ENCODE data around the gene NDUFS2. TPM values are rescaled to one million over a fixed set of nuclear protein-coding genes. Genes with fewer than 3 reads are reported as not detected.

The NDUFS2 gene
- total and polyA plus RNA-seq, 2 of the 8 experiments (the other 6 are each of a cell fraction or from before 2014, with no cell fraction given) = 95.1 to 113 TPM

DNA sequence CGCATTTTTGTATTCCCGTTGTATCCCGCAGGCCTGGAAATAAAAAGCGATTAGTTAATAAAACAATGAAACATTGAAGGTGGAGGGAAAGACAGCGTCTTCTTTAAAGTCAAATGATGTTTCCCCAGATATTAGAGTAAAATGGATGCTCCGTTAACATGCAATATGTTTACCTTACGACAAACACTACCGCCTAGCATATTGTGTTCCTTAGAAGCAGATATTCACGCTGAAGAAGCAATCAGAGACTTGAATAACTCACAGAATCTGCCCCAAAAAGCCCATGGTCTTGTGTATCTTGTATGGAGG, 24.3 kb upstream of the NDUFS2 start:
- WGBS, 2 experiments (ENCODE audit: extremely low coverage in 1 of 2, insufficient coverage in 1 of 2, insufficient read length in 1 of 2, insufficient replicate concordance in 2 of 2, low coverage in 1 of 2, low lambda C conversion rate in 2 of 2, missing lambda C conversion rate in 1 of 2) = 36% methylated on average over 9 of the region's 9 CpGs; no CpG with 5 or more reads in 1 of the 2 experiments
- Histone ChIP-seq H2AK5ac (ENCODE audit: low read depth, low read length) (no peak overlapping the region), H3K27ac (ENCODE audit: low read depth, low read length) (no peak overlapping the region), H2BK20ac (ENCODE audit: low read length) (no peak overlapping the region), H3K23ac (ENCODE audit: insufficient read length) (no peak overlapping the region), H3K56ac (replicated peaks; ENCODE audit: insufficient read length, low read depth, low read length) (no peak overlapping the region), H2BK120ac (replicated peaks; ENCODE audit: low read depth, low read length) (no peak overlapping the region), H4K5ac (ENCODE audit: insufficient read length, low read depth, low read length) (no peak overlapping the region), H3K79me2 (ENCODE audit: control insufficient read depth in 1 of 2, insufficient read depth in 2 of 2, low read length in 2 of 2) (peaks cover 0 to 4% of the 10 kb centered on the region in 2 experiments; a peak in 1 of 4 replicates), H2BK5ac (ENCODE audit: low read depth, low read length) (peak overlapping the region; percentile 99; the same call in 1 of the 2 replicates), H3K9me3 (ENCODE audit: insufficient read depth in 2 of 2, low read depth in 1 of 2, low read length in 1 of 2) (no peaks in the 10 kb centered on the region), H2AFZ (ENCODE audit: low read length) (peak overlapping the region; percentile 55), H3K14ac (ENCODE audit: insufficient read length) (no peak overlapping the region), H3K27me3 (replicated peaks in 1 of 4; ENCODE audit: control insufficient read depth in 3 of 4, extremely low read depth in 1 of 4, insufficient read depth in 3 of 4, low read length in 3 of 4) (no peaks in the 10 kb centered on the region), H3K4me1 (replicated peaks in 1 of 4; ENCODE audit: control insufficient read depth in 3 of 4, insufficient read depth in 4 of 4, low read length in 3 of 4) (peaks cover 0 to 13% (median under 1%) of the 10 kb centered on the region in 4 experiments; a peak in 3 of 7 replicates), H3K23me2 (ENCODE audit: low read depth, low read length) (peaks cover 2% of the 10 kb centered on the region; the same call in 1 of the 2 replicates), H4K20me1 (replicated peaks in 1 of 2; ENCODE audit: control insufficient read depth in 1 of 2, insufficient read depth in 2 of 2, low read length in 2 of 2) (peaks cover 0 to 6% of the 10 kb centered on the region in 2 experiments), H4K8ac (ENCODE audit: extremely low read depth, insufficient read depth, low read length) (0 out of 2 replicates have a peak overlapping the region, but pooled peaks have one; percentile 84), H3K18ac (ENCODE audit: extremely low read depth, low read length) (no peak overlapping the region), H2BK12ac (ENCODE audit: low read depth, low read length) (peak overlapping the region; percentile 83; the same call in 1 of the 2 replicates), H3K36me3 (ENCODE audit: control insufficient read depth in 2 of 4, insufficient read depth in 4 of 4, low read length in 3 of 4) (peaks cover 5 to 25% (median 12%) of the 10 kb centered on the region in 4 experiments; a peak in 5 of 8 replicates), H3K79me1 (ENCODE audit: low read depth, low read length) (peaks cover 4% of the 10 kb centered on the region), H2BK15ac (ENCODE audit: low read length) (no peak overlapping the region; the same call in 1 of the 2 replicates), H3K4ac (replicated peaks; ENCODE audit: insufficient read length, low read depth, low read length) (no peak overlapping the region), H3K4me3 (ENCODE audit: extremely low read depth in 1 of 4, insufficient read depth in 2 of 4, low read depth in 3 of 4, low read length in 4 of 4) (peak overlapping the region; percentile 66 to 96 (median 84); a peak in 6 of 8 replicates), H4K91ac (replicated peaks; ENCODE audit: insufficient read length, low read length) (no peak overlapping the region), H3K4me2 (ENCODE audit: insufficient read depth in 1 of 2, low read depth in 2 of 2, low read length in 2 of 2) (peak overlapping the region; percentile 61 to 93), H3K9ac (replicated peaks in 1 of 4; ENCODE audit: extremely low read depth in 1 of 4, low read depth in 3 of 4, low read length in 3 of 4) (no peak overlapping the region; a peak in 1 of 7 replicates)
- POLR2A ChIA-PET (ENCODE audit: partially characterized antibody) = interaction anchor here (0.7 to 4.0 kb wide), 7 partner anchors 11 to 262 kb away, joined by 3 to 51 read pairs (median 11); partner anchors contain the start of genes ADAMTS4, DEDD, F11R and NDUFS2
- FAIRE-seq = no peak
- no peak for DNase-seq (ENCODE audit: low read depth in 1 of 2, low spot score in 2 of 2)
- TF ChIP-seq KDM5A (IDR thresholded peaks at IDR 0.05; ENCODE audit: low read length) (no peak), CBX5 (IDR thresholded peaks at IDR 0.05; ENCODE audit: low read depth, low read length) (no peak), RBBP5 (IDR thresholded peaks at IDR 0.05; ENCODE audit: borderline replicate concordance, low read depth, low read length) (no peak)
- TF ChIP-seq, protein P1, sequence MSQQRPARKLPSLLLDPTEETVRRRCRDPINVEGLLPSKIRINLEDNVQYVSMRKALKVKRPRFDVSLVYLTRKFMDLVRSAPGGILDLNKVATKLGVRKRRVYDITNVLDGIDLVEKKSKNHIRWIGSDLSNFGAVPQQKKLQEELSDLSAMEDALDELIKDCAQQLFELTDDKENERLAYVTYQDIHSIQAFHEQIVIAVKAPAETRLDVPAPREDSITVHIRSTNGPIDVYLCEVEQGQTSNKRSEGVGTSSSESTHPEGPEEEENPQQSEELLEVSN (IDR thresholded peaks at IDR 0.05) = no peak
- CTCF ChIA-PET (ENCODE audit: partially characterized antibody) = interaction anchor here (0.9 to 2.5 kb wide), 2 partner anchors 14 to 1309 kb away, joined by 3 to 11 read pairs; no protein-coding TSS in a partner anchor

Data from H1 (cell line).